Measurements from ENCODE around the gene SPTBN5.

SPTBN5 gene

GRCh38 chr15:41882689-41883483 is 11.0 kb downstream of the SPTBN5 start:
- no peak for DNase-seq

GRCh38 chr15:41881920-41882688 is 11.7 kb downstream of the SPTBN5 start:
- DNase-seq: no peak

- DNase-seq: no peak
Measured at GRCh38 chr15:41881550-41881919, 12.3 kb downstream of the SPTBN5 start.

- no peak for DNase-seq
Measured at GRCh38 chr15:41881086-41881485, 12.8 kb downstream of the SPTBN5 start.

- no peak for DNase-seq
Measured at GRCh38 chr15:41880156-41880877, 13.5 kb downstream of the SPTBN5 start.

- no peak for DNase-seq
Measured at GRCh38 chr15:41879321-41879845, 14.5 kb downstream of the SPTBN5 start.

- no peak for DNase-seq
Measured at GRCh38 chr15:41878355-41878699, 15.5 kb downstream of the SPTBN5 start.

GRCh38 chr15:41877631-41878354 is 16.1 kb downstream of the SPTBN5 start:
- DNase-seq: no peak

- DNase-seq: no peak
Measured at GRCh38 chr15:41876689-41877088, 17.2 kb downstream of the SPTBN5 start.

GRCh38 chr15:41876007-41876406 is 17.8 kb downstream of the SPTBN5 start:
- DNase-seq: no peak

- no peak for DNase-seq
Measured at GRCh38 chr15:41874736-41875135, 19.1 kb downstream of the SPTBN5 start.

GRCh38 chr15:41873711-41874110 is 20.1 kb downstream of the SPTBN5 start:
- DNase-seq: no peak

GRCh38 chr15:41872166-41872747 is 21.6 kb downstream of the SPTBN5 start:
- no peak for DNase-seq

GRCh38 chr15:41871175-41871905 is 22.5 kb downstream of the SPTBN5 start:
- DNase-seq: no peak

GRCh38 chr15:41870689-41871081 is 23.2 kb downstream of the SPTBN5 start:
- no peak for DNase-seq

GRCh38 chr15:41869770-41870688 is 23.8 kb downstream of the SPTBN5 start:
- DNase-seq: no peak

GRCh38 chr15:41868321-41868720 is 25.5 kb downstream of the SPTBN5 start:
- no peak for DNase-seq

- no peak for DNase-seq
Measured at GRCh38 chr15:41866872-41867579, 26.8 kb downstream of the SPTBN5 start.

- no peak for DNase-seq
Measured at GRCh38 chr15:41866263-41866703, 27.6 kb downstream of the SPTBN5 start.

All from left hindlimb (tissue), 1 donor.